HepG2 (cell line): ENCODE data around the gene TTC19. TPM values are rescaled to one million over a fixed set of nuclear protein-coding genes. Genes with fewer than 3 reads are reported as not detected.
A peak's percentile ranks its signal among the peaks of the same experiment; 100 is the strongest.

ENCODE experiments used
- BCLAF1 ChIP-seq: fragments of 450-650 bp; IDR thresholded peaks from 2 replicates; pipeline ENCODE4 v1.6.1; 2017; ENCODE audit warnings: mild to moderate bottlenecking
- CEBPZ ChIP-seq: IDR thresholded peaks from 2 replicates; pipeline ENCODE4 v1.6.1; 2012; ENCODE audit warnings: low read length, improper control_type of control experiment
- CSRNP1 ChIP-seq: sonication (generic); formaldehyde crosslinking; IDR thresholded peaks from 2 replicates; pipeline ENCODE4 v1.8.1; 2023; ENCODE audit warnings: mild to moderate bottlenecking, missing genetic modification reagents
- IKZF5 ChIP-seq: IDR thresholded peaks from 2 replicates; pipeline ENCODE4 v1.6.1; 2018; ENCODE audit warnings: missing genetic modification reagents, mild to moderate bottlenecking, missing compliant biosample characterization
- JDP2 ChIP-seq: sonication (generic); formaldehyde crosslinking; IDR thresholded peaks from 2 replicates; pipeline ENCODE4 v1.8.1; 2022; ENCODE audit warnings: missing genetic modification reagents, borderline replicate concordance
- KDM5B ChIP-seq: sonication (generic); formaldehyde crosslinking; IDR thresholded peaks from 2 replicates; pipeline ENCODE4 v1.4.0; 2020; ENCODE audit warnings: missing genetic modification reagents, mild to moderate bottlenecking, borderline replicate concordance
- MED8 ChIP-seq: sonication (generic); formaldehyde crosslinking; IDR thresholded peaks from 2 replicates; pipeline ENCODE4 v1.8.1; 2023; ENCODE audit warnings: mild to moderate bottlenecking, missing genetic modification reagents; ENCODE audit not compliant: insufficient replicate concordance
- PHF20 ChIP-seq: sonication (generic); formaldehyde crosslinking; IDR thresholded peaks from 2 replicates; pipeline ENCODE4 v1.5.0; 2020; ENCODE audit warnings: mild to moderate bottlenecking, missing genetic modification reagents
- PPARG ChIP-seq: conservative IDR thresholded peaks from 2 replicates; pipeline ENCODE4 v1.6.1; 2016; ENCODE audit warnings: missing biosample characterization, missing genetic modification reagents
- RBM39 ChIP-seq: fragments of 200-400 bp; formaldehyde crosslinking; IDR thresholded peaks from one replicate; pipeline ENCODE4 v1.6.1; 2018; ENCODE audit warnings: antibody characterized with exemption, mild to moderate bottlenecking, low read depth, low read length; ENCODE audit not compliant: poor library complexity, severe bottlenecking
- RORA ChIP-seq: sonication (generic); formaldehyde crosslinking; IDR thresholded peaks from 2 replicates; pipeline ENCODE4 v1.5.0; 2020; ENCODE audit warnings: mild to moderate bottlenecking, missing genetic modification reagents, moderate library complexity
- SP2 ChIP-seq: sonication (generic); formaldehyde crosslinking; IDR thresholded peaks from 2 replicates; pipeline ENCODE4 v1.5.1; 2020; ENCODE audit warnings: mild to moderate bottlenecking, missing genetic modification reagents
- TEAD3 ChIP-seq: optimal IDR thresholded peaks from 2 replicates; pipeline ENCODE3; 2016; ENCODE audit warnings: borderline replicate concordance
- ZNF337 ChIP-seq: sonication (generic); formaldehyde crosslinking; IDR thresholded peaks from 2 replicates; pipeline ENCODE4 v1.5.1; 2020; ENCODE audit warnings: missing genetic modification reagents, low read depth, mild to moderate bottlenecking, borderline replicate concordance
- ZNF543 ChIP-seq: sonication (generic); formaldehyde crosslinking; IDR thresholded peaks from 2 replicates; pipeline ENCODE4 v1.4.0; 2020; ENCODE audit warnings: mild to moderate bottlenecking, missing genetic modification reagents
- ZNF558 ChIP-seq: sonication (generic); formaldehyde crosslinking; IDR thresholded peaks from 2 replicates; pipeline ENCODE4 v1.9.0; 2022; ENCODE audit warnings: mild to moderate bottlenecking, missing genetic modification reagents, borderline replicate concordance
- ZNF607 ChIP-seq: sonication (generic); formaldehyde crosslinking; IDR thresholded peaks from 2 replicates; pipeline ENCODE4 v1.5.1; 2020; ENCODE audit warnings: missing genetic modification reagents, mild to moderate bottlenecking, borderline replicate concordance
- ZNF644 ChIP-seq: IDR thresholded peaks from 2 replicates; pipeline ENCODE4 v1.6.1; 2016; ENCODE audit warnings: low read depth
- ZNF75D ChIP-seq: sonication (generic); formaldehyde crosslinking; IDR thresholded peaks from 2 replicates; pipeline ENCODE4 v1.8.1; 2023; ENCODE audit warnings: missing genetic modification reagents, mild to moderate bottlenecking, borderline replicate concordance
- polyA plus RNA-seq, 8 experiments: library from polyadenylated mRNA; depleted of rRNA in 3 of 8; stranded (reverse) in 7 of 8; unstranded in 1 of 8; fragments of >200 nt; fragmentation: Illumina TruSeq in 4 of 8; extraction: Trizol in 4 of 8; gene quantifications; 2 replicates each; pipeline versions ENCODE4 v1.2.1 to v1.2.3, GENCODE V29; 2011 to 2016; ENCODE audit warnings: low read depth in 4 of 8, missing spikeins in 1 of 8, mixed read lengths in 1 of 8; ENCODE audit not compliant: insufficient read depth in 1 of 8
- total RNA-seq, 5 experiments: library from RNA; depleted of rRNA; stranded (reverse); fragments of >200 nt; fragmentation: Illumina TruSeq; extraction: Trizol; gene quantifications; 2 replicates each; pipeline ENCODE4 v1.2.3, GENCODE V29; 2016; ENCODE audit warnings: low read depth in 1 of 5

Gene TTC19
- total and polyA plus RNA-seq, 2 of the 13 experiments (the other 11 are each of a cell fraction or from before 2014, with no cell fraction given), result 4.4 to 24.3 TPM

GRCh38 chr17:15999141-15999973 lies at the start of gene TTC19, which contains the start of gene ZSWIM7 (continued):
- TF ChIP-seq IKZF5 (CRISPR knock-in tag), result peak; percentile 95
- TF ChIP-seq ZNF558 (CRISPR knock-in tag), result no peak; the same call in 1 of the 2 replicates
- TF ChIP-seq PPARG (CRISPR knock-in tag), result 0 out of 2 replicates have a peak, but pooled peaks have one; percentile 65
- TF ChIP-seq CEBPZ, result no peak
- peak; percentile 96 for TF ChIP-seq KDM5B (CRISPR knock-in tag)
- TF ChIP-seq ZNF543, result no peak; the same call in none of the 2 replicates
- TF ChIP-seq ZNF607 (CRISPR knock-in tag), result peak; percentile 87
- TF ChIP-seq TEAD3, result peak; percentile 61
- TF ChIP-seq ZNF75D (CRISPR knock-in tag), result no peak
- TF ChIP-seq PHF20 (CRISPR knock-in tag), result peak; percentile 69
- peak; percentile 95; the same call in 1 of the 2 replicates for TF ChIP-seq ZNF337
- TF ChIP-seq SP2 (CRISPR knock-in tag), result peak; percentile 67
- TF ChIP-seq RBM39, result no peak
- TF ChIP-seq BCLAF1, result no peak
- TF ChIP-seq ZNF644, result peak; percentile 52; the same call in 1 of the 2 replicates
- peak; percentile 94 for TF ChIP-seq MED8 (CRISPR knock-in tag)
- peak; percentile 87; the same call in 1 of the 2 replicates for TF ChIP-seq JDP2
- TF ChIP-seq RORA (CRISPR knock-in tag), result no peak
- peak; percentile 83 for TF ChIP-seq CSRNP1
